Hematopoietic multipotent progenitor cell treated with erythropoietin and hydrocortisone succinate and interleukin-3 and kit ligand, for 15 days (in vitro differentiated cells): Measurements from ENCODE around the gene ARID3A.

ENCODE experiments used
- DNase-seq: peaks from one replicate; pipeline ENCODE4 v3.0.0-alpha.2; 2015; ENCODE audit warnings: low spot score

Gene ARID3A

DNA sequence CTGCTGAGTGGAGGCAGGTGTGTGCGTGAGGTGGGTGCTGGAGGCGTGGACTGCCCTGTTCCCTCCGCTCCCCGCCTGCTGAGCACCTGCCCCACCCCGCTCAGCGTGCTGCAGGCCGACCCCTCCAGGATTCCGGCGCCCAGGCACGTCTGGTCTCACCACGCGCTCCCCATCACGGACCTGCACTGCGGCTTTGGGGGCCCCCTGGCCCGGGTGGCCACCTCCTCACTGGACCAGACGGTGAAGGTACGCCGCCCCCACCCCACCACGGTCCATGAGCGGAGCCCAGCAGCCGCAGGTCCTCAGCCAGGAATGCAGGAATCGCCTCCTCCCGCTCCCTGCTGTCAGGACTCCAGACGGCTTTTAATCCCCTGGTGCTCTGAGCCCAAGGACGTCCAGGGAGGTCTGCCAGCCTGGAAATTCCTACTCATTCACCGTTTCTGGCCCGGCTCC is 64.3 kb downstream of the ARID3A start:
- DNase-seq, result no peak

DNA sequence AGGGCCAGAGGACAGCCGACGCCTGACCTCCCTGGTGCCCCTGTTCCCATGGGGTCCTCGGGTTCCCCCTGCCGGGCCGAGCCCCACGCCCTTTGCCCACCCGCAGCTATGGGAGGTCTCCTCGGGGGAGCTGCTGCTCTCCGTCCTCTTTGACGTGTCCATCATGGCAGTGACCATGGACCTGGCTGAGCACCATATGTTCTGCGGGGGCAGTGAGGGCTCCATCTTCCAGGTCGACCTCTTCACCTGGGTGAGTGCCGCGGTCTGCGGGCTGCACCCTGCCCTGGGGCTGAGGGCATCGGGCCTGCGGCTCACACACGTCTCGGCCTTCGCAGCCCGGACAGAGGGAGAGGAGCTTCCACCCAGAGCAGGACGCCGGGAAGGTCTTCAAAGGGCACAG is 64.9 kb downstream of the ARID3A start:
- no peak for DNase-seq

GRCh38 chr19:991174-991931 is 65.5 kb downstream of the ARID3A start:
- DNase-seq, result peak; percentile 22

DNA sequence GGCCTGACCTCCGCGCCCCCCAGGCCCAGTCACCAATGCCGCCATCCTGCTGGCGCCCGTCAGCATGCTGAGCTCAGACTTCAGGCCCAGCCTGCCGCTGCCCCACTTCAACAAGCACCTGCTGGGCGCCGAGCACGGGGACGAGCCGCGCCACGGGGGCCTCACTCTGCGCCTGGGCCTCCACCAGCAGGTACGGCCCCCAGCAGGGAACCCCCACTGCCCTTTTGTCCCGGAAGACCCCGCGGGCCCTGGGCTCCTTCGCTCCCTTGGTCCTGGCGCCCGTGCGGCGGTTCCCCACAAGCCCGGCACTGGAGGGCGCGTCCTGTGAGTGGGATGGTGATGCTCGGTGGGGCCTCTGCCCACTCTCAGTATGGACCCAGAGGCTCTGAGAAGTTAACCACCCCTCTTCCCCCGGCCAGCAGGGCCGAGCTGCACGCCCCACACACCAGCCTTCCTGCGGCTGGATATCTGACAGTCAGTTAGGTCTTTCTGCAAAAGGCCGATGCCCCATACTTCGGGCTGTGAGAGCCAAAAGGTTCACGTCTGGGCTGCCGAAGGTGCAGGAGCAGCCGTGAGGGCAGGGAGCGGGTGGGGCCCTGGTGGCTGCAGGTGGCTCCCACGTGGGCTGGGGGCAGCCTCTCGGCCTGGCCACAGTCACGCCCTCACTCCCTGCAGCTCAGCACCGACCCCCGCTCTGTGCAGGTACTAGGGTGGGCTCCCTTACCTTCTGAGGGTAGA is 66.3 kb downstream of the ARID3A start:
- DNase-seq, result no peak

- no peak for DNase-seq
Measured at GRCh38 chr19:992670-993055, 66.8 kb downstream of the ARID3A start.

DNA sequence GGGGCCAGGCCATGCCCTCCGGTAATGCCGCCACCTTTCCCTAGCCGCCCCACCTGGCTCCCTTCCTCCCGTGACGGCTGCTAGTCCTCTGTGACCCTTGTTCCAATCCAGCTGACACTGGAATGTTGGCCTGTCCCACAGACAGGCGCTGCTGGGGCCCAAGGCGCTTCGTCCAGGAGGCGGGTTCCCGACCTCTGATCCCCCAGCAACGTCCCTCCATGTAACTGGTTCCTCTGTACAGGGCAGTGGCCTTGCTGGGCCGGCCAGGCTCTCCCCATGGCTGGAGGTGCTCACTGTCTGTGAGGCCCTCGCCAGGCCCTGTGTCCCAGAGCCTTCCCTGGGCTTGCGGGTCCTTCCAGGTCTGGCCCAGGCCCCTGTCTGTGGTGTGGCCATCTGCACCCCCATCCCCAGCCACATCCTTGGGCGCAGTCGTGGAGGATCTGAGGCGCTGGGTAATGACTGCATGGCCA is 67.6 kb downstream of the ARID3A start:
- DNase-seq, result no peak

GRCh38 chr19:993831-994393 is 68.1 kb downstream of the ARID3A start:
- DNase-seq, result no peak

GRCh38 chr19:994516-994915 is 68.7 kb downstream of the ARID3A start:
- DNase-seq, result no peak

- no peak for DNase-seq
Measured at GRCh38 chr19:995051-995827, 69.4 kb downstream of the ARID3A start.

DNA sequence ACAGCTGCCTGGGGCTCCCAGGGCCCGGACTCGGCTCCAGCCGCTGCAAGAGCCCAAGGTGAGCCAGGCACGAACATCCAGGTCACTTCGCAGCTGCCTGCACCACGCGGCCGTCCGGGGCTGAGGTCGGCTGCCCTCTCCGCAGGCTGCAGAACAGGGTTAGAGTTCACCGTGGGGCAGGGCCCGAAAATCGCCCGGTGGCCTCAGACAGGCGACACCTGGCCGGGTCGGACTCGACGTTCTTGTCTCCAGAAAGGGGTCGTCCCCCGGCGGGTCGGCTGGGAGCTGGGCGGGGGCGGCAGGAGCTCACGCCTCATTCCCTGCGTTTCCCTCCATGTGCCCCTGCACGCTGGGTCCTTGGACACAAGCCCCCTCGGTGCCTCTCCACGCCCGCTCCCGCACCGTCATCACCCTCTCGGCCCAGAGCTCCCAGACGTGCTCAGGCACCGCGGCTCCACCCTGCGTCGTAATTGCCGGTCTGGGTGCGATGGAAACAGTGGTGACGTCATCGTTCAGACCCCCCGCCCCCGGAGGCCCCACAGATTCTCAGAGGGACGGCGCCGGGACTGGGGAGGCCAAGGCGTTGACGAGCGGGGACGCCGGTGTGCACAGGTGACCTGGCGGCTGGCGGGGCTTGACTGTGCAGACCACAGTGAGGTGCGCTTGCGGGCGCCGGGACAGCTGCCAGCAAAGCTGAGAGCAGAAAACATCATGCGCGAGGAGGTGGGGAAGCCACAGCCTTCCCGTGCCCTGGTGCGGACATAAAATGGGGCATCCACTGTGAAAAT is 70.4 kb downstream of the ARID3A start:
- no peak for DNase-seq

DNA sequence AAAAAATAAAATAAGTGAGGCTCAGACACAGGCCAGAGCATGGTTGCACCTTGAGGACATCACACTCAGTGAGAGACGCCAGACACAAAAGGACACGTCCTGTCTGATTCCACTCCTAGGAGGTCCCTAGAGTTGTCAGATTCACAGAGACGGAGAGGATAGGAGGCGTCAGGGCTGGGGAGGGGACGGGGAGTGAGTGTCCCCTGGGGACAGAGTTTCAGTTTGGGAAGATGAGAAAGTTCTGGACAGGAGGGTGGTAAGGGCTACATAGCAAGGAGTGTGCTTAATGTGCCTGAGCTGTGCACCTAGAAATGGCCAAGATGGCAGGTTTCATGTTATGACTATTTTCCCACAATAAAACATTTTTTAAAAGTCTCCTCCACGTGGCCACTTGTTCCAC is 72.2 kb downstream of the ARID3A start:
- DNase-seq, result no peak

- no peak for DNase-seq
Measured at GRCh38 chr19:999379-999719, 73.5 kb downstream of the ARID3A start.

GRCh38 chr19:1000095-1000494 is 74.3 kb downstream of the ARID3A start, which contains the start of gene GRIN3B:
Gene GRIN3B, plus strand, starts transcription at chr19:1000419. Its CDS starts 19 bp downstream, at chr19:1000438.
- DNase-seq, result peak; percentile 30

- DNase-seq, result no peak
Measured at GRCh38 chr19:1000591-1001537, 75.0 kb downstream of the ARID3A start.

DNA sequence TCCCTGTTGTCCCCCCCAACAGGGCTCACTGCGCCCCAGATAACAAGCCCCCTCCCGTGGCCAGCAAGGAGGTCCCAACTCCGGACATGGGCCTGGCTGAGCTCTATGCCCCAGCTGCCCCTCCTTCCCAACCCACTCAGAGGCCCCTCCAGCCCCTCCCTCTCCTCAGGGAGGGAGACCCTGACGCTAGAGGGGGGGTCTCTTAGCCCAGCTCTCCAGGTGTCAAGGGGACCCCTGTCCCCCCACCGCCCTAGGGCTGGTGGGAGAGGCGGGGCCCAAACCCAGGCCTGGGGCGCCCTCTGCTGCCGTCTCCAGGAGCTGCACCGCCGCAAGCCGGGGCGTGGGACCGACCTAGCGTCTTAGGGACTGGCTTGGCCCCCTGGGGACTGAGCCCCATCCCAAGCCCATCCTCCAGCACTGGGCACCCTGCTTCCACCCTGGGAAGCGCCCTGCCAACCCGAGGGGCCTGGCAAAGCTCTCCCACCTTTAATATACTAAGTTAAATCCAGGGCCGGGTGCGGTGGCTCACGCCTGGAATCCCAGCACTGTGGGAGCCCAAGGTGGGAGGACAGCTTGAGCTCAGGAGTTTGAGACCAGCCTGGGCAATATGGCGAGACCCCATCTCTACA is 75.8 kb downstream of the ARID3A start:
- DNase-seq, result peak; percentile 59

DNA sequence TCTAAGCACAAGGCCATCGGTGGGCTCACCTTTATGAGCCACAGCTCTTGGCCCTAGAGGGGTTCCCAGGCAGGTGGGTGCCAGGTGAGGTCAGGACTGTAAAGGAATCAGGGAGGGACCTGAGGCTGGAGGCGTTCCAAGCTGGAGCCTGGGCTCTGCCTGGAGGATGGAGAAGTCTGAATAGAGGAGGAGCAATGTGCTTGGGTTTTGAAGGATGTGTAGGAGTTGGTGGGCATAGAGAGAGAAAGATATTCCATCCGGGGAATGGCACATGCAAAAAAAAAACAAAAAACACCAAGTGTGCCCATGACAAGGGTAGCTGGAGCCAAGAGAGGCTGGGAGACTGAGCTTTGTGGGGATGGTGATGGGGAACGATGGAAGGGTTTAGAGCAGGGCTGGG is 76.8 kb downstream of the ARID3A start:
- DNase-seq, result no peak

GRCh38 chr19:1003283-1003682 is 77.4 kb downstream of the ARID3A start:
- no peak for DNase-seq

DNA sequence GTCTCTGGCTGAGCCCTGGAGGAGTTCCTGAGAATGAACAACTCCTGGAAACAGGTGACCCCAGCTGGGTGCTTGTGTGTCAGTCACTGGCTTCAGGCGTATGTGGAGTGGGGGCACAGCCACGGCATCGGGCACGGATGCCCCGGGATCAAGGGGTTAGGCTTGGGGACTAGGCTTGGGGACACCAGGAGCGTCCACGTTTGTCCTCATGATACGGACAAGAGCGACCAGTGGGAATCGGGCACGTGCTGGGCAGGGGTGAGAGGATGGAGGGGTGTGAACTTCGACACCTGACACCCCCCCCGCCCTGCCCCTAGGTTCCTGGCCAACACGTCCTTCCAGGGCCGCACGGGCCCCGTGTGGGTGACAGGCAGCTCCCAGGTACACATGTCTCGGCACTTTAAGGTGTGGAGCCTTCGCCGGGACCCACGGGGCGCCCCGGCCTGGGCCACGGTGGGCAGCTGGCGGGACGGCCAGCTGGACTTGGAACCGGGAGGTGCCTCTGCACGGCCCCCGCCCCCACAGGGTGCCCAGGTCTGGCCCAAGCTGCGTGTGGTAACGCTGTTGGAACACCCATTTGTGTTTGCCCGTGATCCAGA is 78.5 kb downstream of the ARID3A start:
- DNase-seq, result no peak
